A204.1 (cell line): ENCODE results near the gene NTN1.

Experiments
- FAIRE-seq: peaks from 2 replicates; lab custom pipeline; 2012; peaks lifted over from hg19 to GRCh38; lab: Jason Lieb, UNC

Gene NTN1

GRCh38 chr17:9284884-9285283, 263.6 kb downstream of the NTN1 start:
- FAIRE-seq: no peak

GRCh38 chr17:9285602-9286427, 264.5 kb downstream of the NTN1 start:
- FAIRE-seq: no peak

GRCh38 chr17:9286434-9286833, 265.1 kb downstream of the NTN1 start:
- FAIRE-seq: no peak

- FAIRE-seq: no peak
Measured at GRCh38 chr17:9287306-9287705, 266.0 kb downstream of the NTN1 start.

GRCh38 chr17:9290226-9290613, 268.9 kb downstream of the NTN1 start:
- no peak for FAIRE-seq

- no peak for FAIRE-seq
Measured at GRCh38 chr17:9291912-9292560, 270.7 kb downstream of the NTN1 start.

- no peak for FAIRE-seq
Measured at GRCh38 chr17:9292561-9292941, 271.2 kb downstream of the NTN1 start.
